AG04450 (cell line): ENCODE results near the gene BICRA. TPM values are rescaled to one million over a fixed set of nuclear protein-coding genes. Genes with fewer than 3 reads are reported as not detected.

Experiments used
- CTCF ChIA-PET: fragments of 300-600, 350-600 bp; formaldehyde crosslinking; extraction: SDS; loops from one replicate; lab custom pipeline; 2022; ENCODE audit warnings: antibody characterized with exemption, inconsistent platforms; lab: Charles Lee
- POLR2A ChIA-PET: fragments of 350-600 bp; formaldehyde crosslinking; extraction: SDS; loops from one replicate; lab custom pipeline; 2021; ENCODE audit warnings: antibody characterized with exemption, inconsistent platforms; lab: Yijun Ruan, JAX
- DNase-seq: peaks from one replicate; pipeline ENCODE4 v3.0.0-alpha.2; 2011; ENCODE audit warnings: low read depth, low spot score
- H3K27ac ChIP-seq: one replicate; pipeline ENCODE4 v1.5.1; 2012; ENCODE audit warnings: low read depth, low read length, control low read depth
- H3K27me3 ChIP-seq: one replicate; pipeline ENCODE4 v1.6.0; 2012; ENCODE audit warnings: low read length; ENCODE audit not compliant: control insufficient read depth, insufficient read depth
- H3K4me3 ChIP-seq: 2 replicates; pipeline ENCODE4 v1.5.1; 2011; ENCODE audit warnings: mild to moderate bottlenecking, low read depth, low read length, control low read depth
- H3K9me3 ChIP-seq: 2 replicates; pipeline ENCODE4 v1.5.1; 2012; ENCODE audit warnings: low read length; ENCODE audit not compliant: control insufficient read depth, insufficient read depth
- CTCF ChIP-seq: IDR thresholded peaks from 2 replicates; pipeline ENCODE4 v1.5.1; 2011; ENCODE audit warnings: low read depth, low read length, control low read depth, inconsistent platforms
- polyA plus RNA-seq: library from polyadenylated mRNA; depleted of rRNA; stranded (reverse); fragments of >200 nt; gene quantifications from 2 replicates; pipeline ENCODE4 v1.2.3, GENCODE V29; 2011

Gene BICRA
- polyA plus RNA-seq, 1 experiment = 0.72 TPM

- no peak for DNase-seq
- CTCF ChIA-PET = interaction anchor here (2.1 kb wide), 1 partner anchor 255 kb away, joined by 8 read pairs; no protein-coding TSS in a partner anchor
- H3K4me3 ChIP-seq = no peak overlapping the region
- peak overlapping the region; percentile 2 for H3K27ac ChIP-seq
- no peak for TF ChIP-seq CTCF
- H3K27me3 ChIP-seq = no peaks in the 10 kb centered on the region
- POLR2A ChIA-PET = interaction anchor here (0.7 kb wide), 1 partner anchor 27 kb away, joined by 3 read pairs; no protein-coding TSS in a partner anchor
- H3K9me3 ChIP-seq = peaks cover 3% of the 10 kb centered on the region; the same call in 1 of the 2 replicates
Observed at GRCh38 chr19:47691090-47691489, 82.2 kb downstream of the BICRA start.

- DNase-seq = no peak
- Histone ChIP-seq H3K9me3 (peaks cover 3% of the 10 kb centered on the region; the same call in 1 of the 2 replicates), H3K4me3 (no peak overlapping the region), H3K27me3 (no peaks in the 10 kb centered on the region), H3K27ac (no peak overlapping the region)
- POLR2A ChIA-PET = no interaction called here
- TF ChIP-seq CTCF = no peak
- CTCF ChIA-PET = no interaction called here
Observed at GRCh38 chr19:47691782-47692181, 82.8 kb downstream of the BICRA start.

- no peak overlapping the region for H3K4me3 ChIP-seq
- ChIA-PET CTCF (interaction anchor here (0.6 kb wide), 1 partner anchor 140 kb away, joined by 7 read pairs; no protein-coding TSS in a partner anchor), POLR2A (no interaction called here)
- no peaks in the 10 kb centered on the region for H3K27me3 ChIP-seq
- TF ChIP-seq CTCF = no peak
- no peak for DNase-seq
- H3K9me3 ChIP-seq = peaks cover 3% of the 10 kb centered on the region; the same call in 1 of the 2 replicates
- H3K27ac ChIP-seq = no peak overlapping the region
Observed at GRCh38 chr19:47693489-47693888, 84.6 kb downstream of the BICRA start.

GRCh38 chr19:47693903-47694302 is 85.0 kb downstream of the BICRA start:
- TF ChIP-seq CTCF = no peak
- CTCF ChIA-PET = interaction anchor here (0.6 kb wide), 1 partner anchor 140 kb away, joined by 7 read pairs; no protein-coding TSS in a partner anchor
- H3K27me3 ChIP-seq = no peaks in the 10 kb centered on the region
- no peak overlapping the region for H3K27ac ChIP-seq
- H3K4me3 ChIP-seq = no peak overlapping the region
- no peak for DNase-seq
- H3K9me3 ChIP-seq = peaks cover 3% of the 10 kb centered on the region; the same call in 1 of the 2 replicates
- POLR2A ChIA-PET = no interaction called here

- no peak overlapping the region for H3K4me3 ChIP-seq
- no peak overlapping the region for H3K27ac ChIP-seq
- POLR2A ChIA-PET = no interaction called here
- no peak for DNase-seq
- CTCF ChIA-PET = no interaction called here
- TF ChIP-seq CTCF = no peak
- peaks cover 3% of the 10 kb centered on the region; the same call in 1 of the 2 replicates for H3K9me3 ChIP-seq
- no peaks in the 10 kb centered on the region for H3K27me3 ChIP-seq
Observed at GRCh38 chr19:47694466-47695273, 85.7 kb downstream of the BICRA start.
